Measurements from ENCODE around the gene GSTCD. TPM values are rescaled to one million over a fixed set of nuclear protein-coding genes. Genes with fewer than 3 reads are reported as not detected.

Gene GSTCD
- total RNA-seq, 6 donors from 2014 or later: 6.0 to 9.9 (median 8.0) TPM

GRCh38 chr4:105780176-105780575, 71.6 kb downstream of the GSTCD start:
- TF ChIP-seq CTCF (IDR thresholded peaks at IDR 0.05) (no peak), EP300 (IDR thresholded peaks at IDR 0.05) (no peak), POLR2AphosphoS5 (IDR thresholded peaks at IDR 0.05) (no peak), POLR2A (IDR thresholded peaks at IDR 0.05) (no peak)
- Histone ChIP-seq H3K27me3 (no peaks in the 10 kb centered on the region), H3K27ac (no peak overlapping the region), H3K36me3 (no peaks in the 10 kb centered on the region), H3K4me1 (no peaks in the 10 kb centered on the region), H3K9me3 (no peaks in the 10 kb centered on the region), H3K4me3 (no peak overlapping the region)
- ATAC-seq (ENCODE audit: low FRiP score in 2 of 2): no peak
- DNase-seq: no peak
- WGBS, 2 donors: 81 to 92% methylated on average over 2 of the region's 2 CpGs

DNA sequence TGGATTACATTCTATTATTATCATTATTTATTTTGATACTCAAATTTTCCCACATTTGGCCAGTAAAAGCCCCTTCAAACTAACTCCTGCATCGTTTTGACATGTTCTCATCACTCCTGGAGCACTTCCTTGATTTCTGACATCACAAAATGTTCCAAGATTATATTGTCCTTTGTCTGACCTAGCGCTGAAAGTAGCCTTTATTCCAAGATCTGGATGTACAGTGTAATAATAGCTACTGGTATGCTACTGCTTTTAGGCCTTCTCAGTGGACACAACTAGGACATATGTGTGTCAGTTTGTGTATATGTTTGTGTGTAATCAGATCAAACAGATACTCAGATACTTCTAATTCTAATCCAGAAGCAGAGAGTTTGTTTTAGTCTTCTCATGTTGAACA, 76.2 kb downstream of the GSTCD start:
- 87 to 92% methylated on average over 2 of the region's 2 CpGs for WGBS, 2 donors

DNA sequence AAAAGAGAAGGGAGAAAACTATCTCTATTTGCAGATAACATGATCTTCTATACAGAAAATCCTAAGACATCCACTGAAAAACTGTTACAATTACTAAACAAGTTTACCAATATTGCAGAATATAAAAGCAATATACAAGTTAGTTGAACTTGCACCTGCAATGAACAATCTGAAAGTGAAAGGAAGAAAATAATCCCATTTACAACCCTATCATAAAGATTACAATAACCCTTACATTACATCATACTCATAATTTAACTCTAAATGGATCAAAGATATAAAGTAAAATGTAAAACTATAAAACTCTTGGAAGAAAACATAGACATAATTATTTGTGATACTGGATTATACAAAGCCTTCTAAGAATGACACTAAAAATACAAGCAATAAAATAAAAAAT, 77.2 kb downstream of the GSTCD start:
- DNase-seq (no peak), ATAC-seq (ENCODE audit: low FRiP score in 2 of 2) (no peak)

More for the DNA sequence above, 76.2 kb downstream of the GSTCD start:
- no peak for TF ChIP-seq POLR2AphosphoS5 (IDR thresholded peaks at IDR 0.05)
- no peak for TF ChIP-seq EP300 (IDR thresholded peaks at IDR 0.05)
- no peak for TF ChIP-seq CTCF (IDR thresholded peaks at IDR 0.05)
- TF ChIP-seq POLR2A (IDR thresholded peaks at IDR 0.05): no peak
- Histone ChIP-seq H3K36me3 (no peaks in the 10 kb centered on the region), H3K9me3 (no peaks in the 10 kb centered on the region), H3K4me1 (no peaks in the 10 kb centered on the region), H3K27ac (no peak overlapping the region), H3K27me3 (no peaks in the 10 kb centered on the region), H3K4me3 (no peak overlapping the region)
- no peak for ATAC-seq (ENCODE audit: low FRiP score in 2 of 2)
- no peak for DNase-seq

GRCh38 chr4:105786748-105787147, 78.2 kb downstream of the GSTCD start:
- Histone ChIP-seq H3K27ac (no peak overlapping the region), H3K36me3 (no peaks in the 10 kb centered on the region), H3K9me3 (no peaks in the 10 kb centered on the region), H3K4me3 (no peak overlapping the region), H3K4me1 (no peaks in the 10 kb centered on the region), H3K27me3 (no peaks in the 10 kb centered on the region)
- 92 to 93% methylated on average over 3 of the region's 3 CpGs for WGBS, 2 donors
- DNase-seq (no peak), ATAC-seq (ENCODE audit: low FRiP score in 2 of 2) (no peak)
- TF ChIP-seq POLR2A (IDR thresholded peaks at IDR 0.05): no peak
- no peak for TF ChIP-seq EP300 (IDR thresholded peaks at IDR 0.05)
- no peak for TF ChIP-seq CTCF (IDR thresholded peaks at IDR 0.05)
- TF ChIP-seq POLR2AphosphoS5 (IDR thresholded peaks at IDR 0.05): no peak

More for the DNA sequence above, 77.2 kb downstream of the GSTCD start:
- no peaks in the 10 kb centered on the region for H3K27me3 ChIP-seq
- no peak overlapping the region for H3K4me3 ChIP-seq
- H3K9me3 ChIP-seq: no peaks in the 10 kb centered on the region
- no peak overlapping the region for H3K27ac ChIP-seq
- H3K36me3 ChIP-seq: no peaks in the 10 kb centered on the region
- H3K4me1 ChIP-seq: no peaks in the 10 kb centered on the region
- TF ChIP-seq EP300 (IDR thresholded peaks at IDR 0.05): no peak
- no peak for TF ChIP-seq POLR2AphosphoS5 (IDR thresholded peaks at IDR 0.05)
- no peak for TF ChIP-seq POLR2A (IDR thresholded peaks at IDR 0.05)
- no peak for TF ChIP-seq CTCF (IDR thresholded peaks at IDR 0.05)

GRCh38 chr4:105797225-105797624, 88.6 kb downstream of the GSTCD start:
- H3K27me3 ChIP-seq: no peaks in the 10 kb centered on the region
- DNase-seq (no peak), ATAC-seq (ENCODE audit: low FRiP score in 2 of 2) (no peak)
- 92 to 100% methylated on average over 1 of the region's 1 CpG for WGBS, 2 donors
- H3K27ac ChIP-seq: no peak overlapping the region
- no peak for TF ChIP-seq POLR2A (IDR thresholded peaks at IDR 0.05)
- no peak for TF ChIP-seq POLR2AphosphoS5 (IDR thresholded peaks at IDR 0.05)
- TF ChIP-seq EP300 (IDR thresholded peaks at IDR 0.05): no peak
- no peak for TF ChIP-seq CTCF (IDR thresholded peaks at IDR 0.05)
- no peaks in the 10 kb centered on the region for H3K4me1 ChIP-seq
- H3K9me3 ChIP-seq: no peaks in the 10 kb centered on the region
- no peaks in the 10 kb centered on the region for H3K36me3 ChIP-seq
- no peak overlapping the region for H3K4me3 ChIP-seq

All from upper lobe of left lung (tissue), 6 donors.